ENCODE measurements around the gene METRN.

DNA sequence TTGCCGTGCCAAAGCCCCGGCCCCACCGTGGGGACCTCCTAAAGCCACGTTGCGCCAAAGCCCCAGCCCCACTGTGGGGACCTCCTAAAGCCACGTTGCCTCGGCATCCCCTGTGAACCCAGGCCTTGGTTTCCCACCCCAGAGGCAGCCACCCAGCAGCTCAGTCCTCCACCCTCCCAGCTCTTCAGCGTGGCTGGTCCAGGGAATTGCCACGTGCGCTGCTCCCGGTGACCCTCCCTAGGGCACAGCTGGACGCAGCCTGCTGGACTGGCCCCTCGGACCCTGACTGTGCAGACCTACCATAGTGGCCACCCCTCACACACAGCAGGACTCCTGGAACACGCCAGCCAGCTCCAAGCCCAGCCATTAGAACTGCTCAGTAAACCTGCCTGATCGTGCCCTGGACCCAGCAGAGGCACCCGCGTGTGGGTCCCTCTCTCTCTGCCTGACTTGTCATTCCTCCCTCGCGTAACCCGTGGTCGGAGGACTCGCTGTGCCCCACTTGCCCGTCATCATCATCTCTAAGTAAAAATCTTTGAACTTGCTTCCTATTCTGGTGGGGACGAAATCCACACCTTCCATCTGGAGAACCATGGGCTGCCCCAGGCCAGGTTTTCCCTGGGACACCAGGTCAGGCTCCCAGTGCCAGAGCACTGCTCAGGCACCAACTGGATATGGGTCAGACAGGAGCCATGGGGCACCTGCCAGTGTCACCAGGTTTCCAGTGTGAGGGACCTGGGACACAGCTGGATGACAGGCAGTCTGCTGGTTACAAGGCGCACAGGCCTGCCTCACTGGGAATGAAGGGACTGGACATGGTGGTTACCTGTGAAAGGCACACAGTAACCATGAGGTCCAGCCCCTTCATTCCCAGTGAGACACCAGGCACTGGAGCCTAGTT is 20.3 kb downstream of the METRN start:
- TF ChIP-seq, protein P1, sequence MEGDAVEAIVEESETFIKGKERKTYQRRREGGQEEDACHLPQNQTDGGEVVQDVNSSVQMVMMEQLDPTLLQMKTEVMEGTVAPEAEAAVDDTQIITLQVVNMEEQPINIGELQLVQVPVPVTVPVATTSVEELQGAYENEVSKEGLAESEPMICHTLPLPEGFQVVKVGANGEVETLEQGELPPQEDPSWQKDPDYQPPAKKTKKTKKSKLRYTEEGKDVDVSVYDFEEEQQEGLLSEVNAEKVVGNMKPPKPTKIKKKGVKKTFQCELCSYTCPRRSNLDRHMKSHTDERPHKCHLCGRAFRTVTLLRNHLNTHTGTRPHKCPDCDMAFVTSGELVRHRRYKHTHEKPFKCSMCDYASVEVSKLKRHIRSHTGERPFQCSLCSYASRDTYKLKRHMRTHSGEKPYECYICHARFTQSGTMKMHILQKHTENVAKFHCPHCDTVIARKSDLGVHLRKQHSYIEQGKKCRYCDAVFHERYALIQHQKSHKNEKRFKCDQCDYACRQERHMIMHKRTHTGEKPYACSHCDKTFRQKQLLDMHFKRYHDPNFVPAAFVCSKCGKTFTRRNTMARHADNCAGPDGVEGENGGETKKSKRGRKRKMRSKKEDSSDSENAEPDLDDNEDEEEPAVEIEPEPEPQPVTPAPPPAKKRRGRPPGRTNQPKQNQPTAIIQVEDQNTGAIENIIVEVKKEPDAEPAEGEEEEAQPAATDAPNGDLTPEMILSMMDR (IDR thresholded peaks at IDR 0.05): no peak
- no peak for TF ChIP-seq POLR2A (IDR thresholded peaks at IDR 0.05)
